T47D (cell line): ENCODE results near the gene RAI1.
A peak's percentile ranks its signal among the peaks of the same experiment; 100 is the strongest.

Experiments used
- DNase-seq, 2 experiments: peaks; one replicate each; pipeline versions ENCODE4 v3.0.0 to v3.0.0-alpha.2; 2011 to 2012; ENCODE audit warnings: low read depth in 1 of 2, low spot score in 1 of 2
- JUND ChIP-seq: IDR thresholded peaks from 2 replicates; pipeline ENCODE4 v1.6.1; 2012; ENCODE audit warnings: low read depth
- in situ Hi-C: cut with HindIII; loops from 2 replicates; pipeline ENCODE4 v1.10.0; 2016; ENCODE audit warnings: low sequenced_read_pairs, low pct_unique_long_range_greater_than_20kb

RAI1 gene

GRCh38 chr17:17835415-17836249 is 154.4 kb downstream of the RAI1 start:
- no peak for TF ChIP-seq JUND
- no peak for DNase-seq
- in situ Hi-C loops: no loop called here

DNA sequence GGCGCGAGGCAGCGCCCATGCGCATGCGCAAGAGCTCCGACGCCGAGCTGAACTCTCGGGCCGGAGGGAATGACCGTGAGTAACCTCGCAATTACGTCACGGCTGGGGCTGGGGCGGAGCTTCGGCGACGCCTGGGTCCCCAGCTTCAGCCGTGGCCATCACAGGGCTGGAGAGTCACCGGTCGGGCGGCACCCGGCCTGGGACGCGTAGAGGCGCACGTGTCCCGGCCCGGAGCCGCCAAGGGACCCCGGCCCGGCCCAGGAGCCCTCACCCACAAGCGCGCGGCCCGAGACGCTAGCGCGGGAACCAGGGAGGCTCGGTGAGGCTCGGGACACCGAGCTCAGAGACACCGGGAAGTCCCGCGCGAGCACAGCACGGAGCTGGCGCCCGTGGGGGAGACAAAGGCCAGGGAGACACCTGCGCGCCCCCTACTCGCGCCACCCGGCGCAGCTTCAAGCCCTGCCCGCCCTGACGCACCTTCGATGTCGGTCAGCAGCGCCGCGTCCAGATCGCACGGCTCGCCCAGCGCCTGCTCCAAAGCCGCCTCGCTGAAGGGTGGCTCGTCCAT is 155.1 kb downstream of the RAI1 start:
- in situ Hi-C loops: no loop called here
- DNase-seq: peak; percentile 75 to 96
- TF ChIP-seq JUND: no peak

- DNase-seq: no peak
- in situ Hi-C loops: no loop called here
- no peak for TF ChIP-seq JUND
These were observed 155.6 kb downstream of the RAI1 start, which contains the start of gene SREBF1 for GRCh38 chr17:17836818-17837379. Gene SREBF1 (minus strand): TSS chr17:17836986. CDS start chr17:17836817, 169 bp downstream.

DNA sequence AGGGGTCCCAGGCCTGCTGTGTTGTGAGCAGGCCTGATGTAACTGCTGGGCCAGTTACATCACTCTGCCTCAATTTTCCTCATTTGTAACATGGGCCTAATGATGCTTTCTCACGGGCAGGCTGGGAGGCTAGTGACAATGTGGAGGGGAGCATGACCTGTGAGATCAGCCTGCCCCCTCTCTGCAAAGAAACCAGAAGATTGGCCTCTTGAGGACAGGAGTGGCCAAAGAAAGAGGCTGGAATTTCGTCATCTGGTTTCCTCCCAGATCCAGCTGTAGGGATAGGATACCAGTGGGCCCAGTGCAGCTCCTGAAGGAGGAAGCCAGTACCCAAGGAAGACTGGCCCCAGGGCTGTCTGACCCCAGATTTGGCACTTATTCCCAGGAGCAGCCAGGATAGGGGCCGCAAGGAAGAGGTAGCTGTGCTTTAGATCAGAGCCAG is 156.1 kb downstream of the RAI1 start:
- peak in 1 of 2 experiments; percentile 58 for DNase-seq
- in situ Hi-C loops: no loop called here
- no peak for TF ChIP-seq JUND

DNA sequence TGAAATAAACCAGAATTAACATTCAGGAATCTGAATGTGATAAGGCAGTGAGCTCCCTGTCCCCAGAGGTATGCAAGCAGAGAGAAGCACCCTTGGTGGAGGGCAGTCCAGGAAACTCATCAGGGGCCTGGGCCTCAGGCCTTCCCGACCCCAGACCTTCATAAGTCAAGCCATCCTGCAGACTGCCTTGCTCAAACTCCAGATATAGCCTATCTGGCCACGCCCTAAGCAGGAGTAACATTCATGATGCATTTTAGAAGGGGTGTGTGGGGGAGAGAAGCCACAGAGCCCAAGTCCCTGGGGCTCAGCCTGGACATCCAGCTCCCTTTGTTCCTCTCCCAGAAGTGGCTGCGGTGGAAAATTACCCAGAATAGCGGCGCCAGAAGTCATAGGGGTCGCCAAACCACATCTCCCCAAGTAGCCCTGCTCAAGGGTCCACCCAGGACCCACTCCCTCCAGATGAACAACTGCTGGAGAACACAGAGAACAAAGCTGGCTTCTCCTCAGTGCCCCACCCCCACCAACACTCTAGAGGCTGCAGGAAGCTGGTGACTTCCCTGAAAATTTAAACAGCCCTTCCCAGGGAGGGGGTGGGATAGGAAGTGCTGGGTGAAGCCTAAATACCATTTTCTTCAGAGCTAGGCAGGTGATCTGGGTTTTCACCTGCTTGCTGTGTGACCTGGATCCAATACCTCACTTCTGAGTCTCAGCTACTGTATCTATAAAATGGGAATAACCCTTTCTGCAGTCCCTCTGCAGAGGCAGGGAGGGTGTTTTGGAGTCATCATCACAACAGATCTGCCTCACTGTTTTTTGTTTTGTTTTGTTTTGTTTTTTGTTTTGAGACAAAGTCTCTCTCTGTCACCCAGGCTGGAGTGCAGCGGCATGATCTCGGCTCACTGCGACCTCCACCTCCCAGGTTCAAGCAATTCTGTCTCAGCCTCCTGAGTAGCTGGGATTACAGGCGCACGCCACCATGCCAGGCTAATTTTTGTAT is 157.0 kb downstream of the RAI1 start:
- in situ Hi-C loops: no loop called here
- DNase-seq: no peak
- no peak for TF ChIP-seq JUND

- in situ Hi-C loops: no loop called here
- peak; percentile 82 to 95 for DNase-seq
- no peak for TF ChIP-seq JUND
These were observed 158.8 kb downstream of the RAI1 start for GRCh38 chr17:17839791-17840707.

DNA sequence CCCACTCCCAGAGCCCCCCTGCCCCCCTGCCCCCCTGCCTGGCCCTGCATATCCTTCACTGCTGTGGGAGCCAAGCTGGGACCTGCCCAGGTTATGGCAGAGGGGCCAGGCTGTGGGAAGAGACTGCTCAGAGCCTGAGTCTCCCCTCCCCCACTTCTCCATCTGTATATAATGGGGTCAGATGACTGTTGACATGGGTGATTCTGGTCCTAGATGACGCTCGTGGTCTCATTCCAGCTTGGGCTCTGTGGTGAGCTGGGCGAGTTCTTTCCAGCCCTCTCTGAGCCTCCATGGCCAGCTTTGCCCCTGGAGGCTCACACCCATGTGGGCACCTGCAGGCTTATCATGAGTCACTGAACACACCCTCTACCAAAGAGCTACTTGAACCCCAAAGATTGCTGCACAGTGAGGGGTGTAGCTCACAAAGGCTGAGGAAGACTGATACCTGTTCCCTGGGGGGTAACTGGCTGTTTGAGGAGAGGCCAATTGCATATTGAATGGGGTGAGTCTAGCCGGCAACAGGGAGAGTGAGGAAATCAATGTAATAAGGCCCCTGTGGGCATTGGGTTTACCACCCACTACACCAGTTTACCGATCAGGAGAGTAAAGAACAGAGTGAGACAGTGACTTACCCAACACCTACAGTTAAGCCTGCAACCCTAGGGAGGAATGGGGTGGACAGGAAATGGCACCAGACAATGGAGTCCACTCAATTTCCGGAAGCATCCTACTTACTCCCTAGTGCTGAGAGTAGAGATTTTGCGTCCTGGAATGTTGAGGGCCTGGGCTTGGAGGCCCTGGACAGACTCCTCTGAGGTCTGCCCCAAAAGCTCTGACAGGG is 159.7 kb downstream of the RAI1 start:
- no peak for TF ChIP-seq JUND
- in situ Hi-C loops: no loop called here
- no peak for DNase-seq

- TF ChIP-seq JUND: no peak
- in situ Hi-C loops: no loop called here
- DNase-seq: peak in 1 of 2 experiments; percentile 57
These were observed 160.4 kb downstream of the RAI1 start for GRCh38 chr17:17841601-17842025.

DNA sequence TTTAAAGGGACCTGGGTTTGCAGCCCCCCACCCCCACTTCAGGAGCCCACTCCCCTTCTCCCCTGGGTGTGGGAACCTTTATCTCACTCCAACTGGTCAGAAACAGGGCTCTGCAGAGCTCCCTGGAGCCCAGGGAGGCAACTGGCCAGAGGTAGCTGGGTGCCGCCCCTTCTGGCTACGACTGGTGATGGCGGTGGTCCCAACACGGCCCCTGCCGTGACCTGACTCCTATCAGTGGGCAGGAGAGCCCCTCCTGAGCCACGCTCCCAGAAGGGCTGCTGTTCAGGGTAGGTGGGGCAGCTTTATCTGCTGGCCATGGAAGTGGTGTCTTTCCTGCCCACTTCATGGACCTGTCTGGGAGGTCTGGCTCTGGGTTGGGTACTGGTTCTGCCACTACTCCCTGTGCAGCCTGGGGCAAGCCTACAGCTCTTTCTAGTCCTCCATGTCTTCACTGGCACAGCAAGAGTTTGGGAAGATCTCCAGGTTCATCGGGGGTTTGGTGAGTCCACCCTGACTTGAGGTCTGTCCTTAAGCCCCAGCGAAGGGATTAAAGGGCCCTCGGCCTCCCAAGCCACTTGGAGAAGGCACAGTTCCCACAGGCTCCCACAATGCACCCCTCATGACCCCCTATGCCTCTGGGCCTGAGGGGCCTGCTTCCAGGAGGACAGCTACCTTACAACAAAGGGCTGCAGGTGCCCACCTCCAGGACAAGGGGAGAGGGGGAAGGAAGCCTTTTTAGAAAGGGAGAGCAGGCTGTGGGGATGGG is 161.0 kb downstream of the RAI1 start:
- in situ Hi-C loops: no loop called here
- no peak for DNase-seq
- no peak for TF ChIP-seq JUND

GRCh38 chr17:17843096-17843495 is 161.8 kb downstream of the RAI1 start:
- in situ Hi-C loops: no loop called here
- no peak for TF ChIP-seq JUND
- no peak for DNase-seq
